Measurements from ENCODE around the gene KLK13. TPM values are rescaled to one million over a fixed set of nuclear protein-coding genes. Genes with fewer than 3 reads are reported as not detected.

KLK13 gene
- polyA plus RNA-seq, 2 of the 4 experiments (the other 2 are of a cell fraction), result not detected

DNA sequence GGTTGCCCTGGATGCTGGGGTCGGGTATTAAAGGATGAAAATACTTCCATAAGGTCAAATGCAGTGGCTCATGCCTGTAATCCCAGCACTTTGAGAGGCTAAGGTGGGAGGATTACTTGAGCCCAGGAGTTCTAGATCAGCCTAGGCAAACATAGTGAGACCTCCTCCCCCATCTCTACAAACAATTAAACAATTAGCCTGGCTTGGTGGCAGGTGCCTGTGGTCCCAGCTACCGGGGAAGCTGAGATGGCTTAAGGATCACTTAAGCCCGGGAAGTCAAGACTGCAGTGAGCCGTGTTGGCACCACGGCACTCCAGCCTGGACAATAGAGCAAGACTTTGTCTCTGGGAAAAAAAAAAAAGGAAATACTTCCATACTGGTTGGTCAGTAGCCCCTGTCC lies 40.0 kb downstream of the KLK13 start:
- TF ChIP-seq CTCF (IDR thresholded peaks at IDR 0.05) (no peak), HOXB13 (CRISPR knock-in tag; IDR thresholded peaks at IDR 0.05; ENCODE audit: low read depth) (no peak)
- Histone ChIP-seq H3K4me1 (no peaks in the 10 kb centered on the region), H3K4me2 (no peak overlapping the region), H3K9me3 (no peaks in the 10 kb centered on the region), H3K4me3 (no peak overlapping the region), H3K27ac (no peak overlapping the region)
- WGBS (ENCODE audit: missing lambda C conversion rate), result 16% methylated on average over 5 of the region's 5 CpGs
- DNase-seq (ENCODE audit: low read depth in 1 of 2, low spot score in 1 of 2) (no peak), FAIRE-seq (no peak), ATAC-seq (no peak)
- ChIA-PET POLR2A (no interaction called here), CTCF (interaction anchor here (0.7 to 2.1 kb wide), 3 partner anchors 8 to 284 kb away, joined by 3 to 8 read pairs (median 8); no protein-coding TSS in a partner anchor)

DNA sequence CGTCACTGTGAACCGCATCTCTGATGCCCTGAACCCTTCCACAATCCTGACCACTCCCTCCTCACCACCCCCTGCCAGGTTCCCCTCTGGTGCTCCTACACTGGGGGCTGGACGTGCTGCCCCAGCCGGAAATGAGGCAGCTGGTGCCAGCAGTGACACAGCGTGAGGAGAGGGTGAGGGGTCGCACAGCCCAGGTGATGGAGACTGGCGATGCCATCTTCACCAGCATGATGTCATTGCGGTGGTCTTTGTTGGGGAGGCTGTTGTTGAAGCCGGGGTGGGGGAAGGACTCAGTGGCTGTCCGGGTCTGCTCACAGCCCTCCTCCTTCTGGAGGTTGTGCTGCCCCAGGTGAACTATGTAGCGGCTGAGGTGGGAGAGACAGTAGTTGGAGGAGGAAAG lies 40.9 kb downstream of the KLK13 start:
- TF ChIP-seq RAD21 (conservative IDR thresholded peaks at IDR 0.05 in 1 of 2, IDR thresholded peaks at IDR 0.05 in 1 of 2) (no peak), MAFK (IDR thresholded peaks at IDR 0.05; ENCODE audit: partially characterized antibody) (no peak), PHF8 (IDR thresholded peaks at IDR 0.05; ENCODE audit: borderline replicate concordance, low read depth) (no peak), KDM1A (IDR thresholded peaks at IDR 0.05; ENCODE audit: low read depth) (no peak), POLR2AphosphoS2 (conservative IDR thresholded peaks at IDR 0.05; ENCODE audit: low read length) (no peak), RCOR1 (IDR thresholded peaks at IDR 0.05; ENCODE audit: low read depth, low read length) (no peak), FOSB (CRISPR knock-in tag; IDR thresholded peaks at IDR 0.05) (no peak), TP53 (CRISPR knock-in tag; IDR thresholded peaks at IDR 0.05) (no peak), NPAS2 (CRISPR knock-in tag; IDR thresholded peaks at IDR 0.05; ENCODE audit: borderline replicate concordance) (no peak), HES2 (IDR thresholded peaks at IDR 0.05) (no peak), BHLHE40 (IDR thresholded peaks at IDR 0.05; ENCODE audit: low read depth, low read length) (no peak), ZSCAN20 (CRISPR knock-in tag; IDR thresholded peaks at IDR 0.05) (no peak)
- TF ChIP-seq, protein P1, sequence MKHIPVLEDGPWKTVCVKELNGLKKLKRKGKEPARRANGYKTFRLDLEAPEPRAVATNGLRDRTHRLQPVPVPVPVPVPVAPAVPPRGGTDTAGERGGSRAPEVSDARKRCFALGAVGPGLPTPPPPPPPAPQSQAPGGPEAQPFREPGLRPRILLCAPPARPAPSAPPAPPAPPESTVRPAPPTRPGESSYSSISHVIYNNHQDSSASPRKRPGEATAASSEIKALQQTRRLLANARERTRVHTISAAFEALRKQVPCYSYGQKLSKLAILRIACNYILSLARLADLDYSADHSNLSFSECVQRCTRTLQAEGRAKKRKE (CRISPR knock-in tag; IDR thresholded peaks at IDR 0.05; ENCODE audit: low read depth), result no peak

GRCh38 chr19:51022526-51022925 lies 42.4 kb downstream of the KLK13 start:
- FAIRE-seq, result no peak
- Histone ChIP-seq H3K4me3 (no peak overlapping the region), H3K4me1 (peaks cover 22% of the 10 kb centered on the region), H3K9me3 (no peaks in the 10 kb centered on the region), H3K4me2 (no peak overlapping the region), H3K27ac (no peak overlapping the region)
- ChIA-PET POLR2A (no interaction called here), CTCF (interaction anchor here (0.6 to 8.8 kb wide), 9 partner anchors 11 to 93 kb away, joined by 3 to 147 read pairs (median 6); partner anchors contain the start of gene KLK12)
- no peak for DNase-seq (ENCODE audit: low read depth in 1 of 2, low spot score in 1 of 2)
- ATAC-seq, result no peak
- TF ChIP-seq ZFP36 (IDR thresholded peaks at IDR 0.05; ENCODE audit: borderline replicate concordance, partially characterized antibody) (no peak), CHD4 (IDR thresholded peaks at IDR 0.05; ENCODE audit: borderline replicate concordance) (no peak), JUN (IDR thresholded peaks at IDR 0.05) (no peak), FOXS1 (CRISPR knock-in tag; IDR thresholded peaks at IDR 0.05) (no peak), HMGXB4 (CRISPR knock-in tag; IDR thresholded peaks at IDR 0.05; ENCODE audit: borderline replicate concordance) (no peak), HES2 (IDR thresholded peaks at IDR 0.05) (no peak), JUNB (IDR thresholded peaks at IDR 0.05) (no peak), RNF2 (IDR thresholded peaks at IDR 0.05; ENCODE audit: borderline replicate concordance, low read depth) (no peak), BCL3 (IDR thresholded peaks at IDR 0.05) (no peak)
- TF ChIP-seq, protein P2, sequence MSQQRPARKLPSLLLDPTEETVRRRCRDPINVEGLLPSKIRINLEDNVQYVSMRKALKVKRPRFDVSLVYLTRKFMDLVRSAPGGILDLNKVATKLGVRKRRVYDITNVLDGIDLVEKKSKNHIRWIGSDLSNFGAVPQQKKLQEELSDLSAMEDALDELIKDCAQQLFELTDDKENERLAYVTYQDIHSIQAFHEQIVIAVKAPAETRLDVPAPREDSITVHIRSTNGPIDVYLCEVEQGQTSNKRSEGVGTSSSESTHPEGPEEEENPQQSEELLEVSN (IDR thresholded peaks at IDR 0.05; ENCODE audit: borderline replicate concordance, low read depth), result no peak
- 28% methylated on average over 14 of the region's 14 CpGs for WGBS (ENCODE audit: missing lambda C conversion rate)

More for the DNA sequence above, 40.9 kb downstream of the KLK13 start:
- Histone ChIP-seq H3K27ac (no peak overlapping the region), H3K4me2 (no peak overlapping the region), H3K9me3 (no peaks in the 10 kb centered on the region), H3K4me1 (peaks cover 7% of the 10 kb centered on the region), H3K4me3 (no peak overlapping the region)
- no peak for DNase-seq (ENCODE audit: low read depth in 1 of 2, low spot score in 1 of 2)
- no peak for ATAC-seq
- ChIA-PET POLR2A (no interaction called here), CTCF (interaction anchor here (0.7 to 8.8 kb wide), 5 partner anchors 10 to 145 kb away, joined by 3 to 147 read pairs (median 4); partner anchors contain the start of gene KLK12)
- WGBS (ENCODE audit: missing lambda C conversion rate), result 32% methylated on average over 11 of the region's 11 CpGs
- FAIRE-seq, result no peak

Measured in A549 (cell line).